HEK293T (cell line): Measurements from ENCODE around the gene JADE1.

Source experiments
- CTCF ChIA-PET: fragments of 350-600 bp; formaldehyde crosslinking; extraction: SDS; loops from one replicate; lab custom pipeline; 2021; ENCODE audit warnings: antibody characterized with exemption, inconsistent platforms; lab: Yijun Ruan, JAX
- POLR2A ChIA-PET: fragments of 350-600 bp; formaldehyde crosslinking; extraction: SDS; loops from one replicate; lab custom pipeline; 2020; ENCODE audit warnings: antibody characterized with exemption, inconsistent platforms; lab: Yijun Ruan, JAX
- DNase-seq: peaks from one replicate; pipeline ENCODE4 v3.0.0; 2012; ENCODE audit warnings: mixed read lengths; ENCODE audit errors: extremely low spot score
- ARNT ChIP-seq: fragments of 450-650 bp; IDR thresholded peaks from 2 replicates; pipeline ENCODE4 v1.6.1; 2017; ENCODE audit warnings: mild to moderate bottlenecking
- BHLHE40 ChIP-seq: fragments of 450-650 bp; IDR thresholded peaks from 2 replicates; pipeline ENCODE4 v1.6.1; 2016; ENCODE audit warnings: mild to moderate bottlenecking, moderate library complexity, borderline replicate concordance
- CTBP1 ChIP-seq: fragments of 450-650 bp; IDR thresholded peaks from 2 replicates; pipeline ENCODE4 v1.6.1; 2016; ENCODE audit warnings: borderline replicate concordance
- ELF4 ChIP-seq: fragments of 450-650 bp; IDR thresholded peaks from 2 replicates; pipeline ENCODE4 v1.6.1; 2017; ENCODE audit warnings: antibody characterized with exemption
- FOXA1 ChIP-seq: fragments of 450-650 bp; IDR thresholded peaks from 2 replicates; pipeline ENCODE4 v1.6.1; 2016; ENCODE audit warnings: mild to moderate bottlenecking
- FOXK2 ChIP-seq: fragments of 450-650 bp; IDR thresholded peaks from 2 replicates; pipeline ENCODE4 v1.6.1; 2016; ENCODE audit warnings: mild to moderate bottlenecking
- FOXM1 ChIP-seq: fragments of 450-650 bp; IDR thresholded peaks from 2 replicates; pipeline ENCODE4 v1.6.1; 2017; ENCODE audit warnings: mild to moderate bottlenecking, borderline replicate concordance
- HDGF ChIP-seq: fragments of 450-650 bp; IDR thresholded peaks from 2 replicates; pipeline ENCODE4 v1.6.1; 2017; ENCODE audit warnings: antibody characterized with exemption, borderline replicate concordance
- L3MBTL2 ChIP-seq: fragments of 450-650 bp; conservative IDR thresholded peaks from 2 replicates; pipeline ENCODE4 v1.6.1; 2016; ENCODE audit warnings: mild to moderate bottlenecking
- NFRKB ChIP-seq: fragments of 450-650 bp; IDR thresholded peaks from 2 replicates; pipeline ENCODE4 v1.6.1; 2016; ENCODE audit warnings: mild to moderate bottlenecking, moderate library complexity
- SP1 ChIP-seq: fragments of 450-650 bp; IDR thresholded peaks from 2 replicates; pipeline ENCODE4 v1.6.1; 2017
- SUZ12 ChIP-seq: fragments of 450-650 bp; IDR thresholded peaks from 2 replicates; pipeline ENCODE4 v1.6.1; 2016; ENCODE audit warnings: mild to moderate bottlenecking
- TARDBP ChIP-seq: fragments of 450-650 bp; IDR thresholded peaks from 2 replicates; pipeline ENCODE4 v1.6.1; 2016
- ZNF384 ChIP-seq: fragments of 450-650 bp; IDR thresholded peaks from 2 replicates; pipeline ENCODE4 v1.6.1; 2016
- TF ChIP-seq, protein P1 (sequence below): fragments of 450-650 bp; IDR thresholded peaks from 2 replicates; pipeline ENCODE4 v1.6.1; 2016

Gene JADE1

DNA sequence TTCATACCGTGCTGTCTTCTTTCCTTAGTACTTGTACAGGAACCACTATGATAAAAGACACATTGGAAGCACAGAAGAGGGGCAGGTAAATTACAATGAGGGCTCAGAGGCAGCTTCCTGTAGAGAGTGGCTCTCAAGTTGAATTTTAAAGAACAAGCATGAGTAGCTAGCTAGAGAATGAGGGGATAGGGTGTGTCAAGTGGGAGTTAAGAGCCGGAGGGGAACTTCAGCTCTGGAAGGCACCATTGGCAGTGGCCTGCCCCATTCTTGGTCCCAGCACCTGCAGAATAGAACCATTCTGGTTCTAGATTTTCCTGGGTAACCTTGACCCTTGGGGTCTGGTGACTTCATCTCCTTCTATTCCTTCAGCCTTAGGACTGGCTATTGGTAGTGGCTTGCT, 34.0 kb upstream of the JADE1 start:
- ChIA-PET CTCF (no interaction called here), POLR2A (no interaction called here)
- no peak for TF ChIP-seq HDGF
- TF ChIP-seq SUZ12: no peak
- TF ChIP-seq NFRKB: no peak
- no peak for TF ChIP-seq BHLHE40
- TF ChIP-seq, protein P1, sequence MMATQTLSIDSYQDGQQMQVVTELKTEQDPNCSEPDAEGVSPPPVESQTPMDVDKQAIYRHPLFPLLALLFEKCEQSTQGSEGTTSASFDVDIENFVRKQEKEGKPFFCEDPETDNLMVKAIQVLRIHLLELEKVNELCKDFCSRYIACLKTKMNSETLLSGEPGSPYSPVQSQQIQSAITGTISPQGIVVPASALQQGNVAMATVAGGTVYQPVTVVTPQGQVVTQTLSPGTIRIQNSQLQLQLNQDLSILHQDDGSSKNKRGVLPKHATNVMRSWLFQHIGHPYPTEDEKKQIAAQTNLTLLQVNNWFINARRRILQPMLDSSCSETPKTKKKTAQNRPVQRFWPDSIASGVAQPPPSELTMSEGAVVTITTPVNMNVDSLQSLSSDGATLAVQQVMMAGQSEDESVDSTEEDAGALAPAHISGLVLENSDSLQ: no peak
- TF ChIP-seq ELF4: no peak
- TF ChIP-seq CTBP1: no peak
- no peak for TF ChIP-seq L3MBTL2
- no peak for DNase-seq

DNA sequence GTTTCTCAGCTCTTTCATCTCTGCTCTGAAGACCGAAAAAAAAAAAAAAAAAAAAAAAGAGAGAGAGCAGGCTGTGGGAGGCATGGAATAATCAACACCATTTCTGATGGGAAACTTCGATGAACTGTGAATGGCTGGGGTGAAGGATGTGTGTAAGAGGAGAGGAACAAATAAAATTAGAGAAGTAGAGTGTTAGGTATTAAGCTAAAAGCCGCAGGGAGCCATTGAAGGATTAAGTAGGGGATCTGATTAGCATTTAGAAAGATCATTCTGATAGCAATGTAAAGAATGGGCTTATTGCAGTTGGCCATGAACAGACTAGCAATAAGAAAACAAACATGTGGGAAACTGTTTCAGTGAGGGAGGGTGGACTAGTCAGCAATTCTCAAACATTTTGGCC, 33.6 kb upstream of the JADE1 start:
- ChIA-PET CTCF (no interaction called here), POLR2A (no interaction called here)

DNA sequence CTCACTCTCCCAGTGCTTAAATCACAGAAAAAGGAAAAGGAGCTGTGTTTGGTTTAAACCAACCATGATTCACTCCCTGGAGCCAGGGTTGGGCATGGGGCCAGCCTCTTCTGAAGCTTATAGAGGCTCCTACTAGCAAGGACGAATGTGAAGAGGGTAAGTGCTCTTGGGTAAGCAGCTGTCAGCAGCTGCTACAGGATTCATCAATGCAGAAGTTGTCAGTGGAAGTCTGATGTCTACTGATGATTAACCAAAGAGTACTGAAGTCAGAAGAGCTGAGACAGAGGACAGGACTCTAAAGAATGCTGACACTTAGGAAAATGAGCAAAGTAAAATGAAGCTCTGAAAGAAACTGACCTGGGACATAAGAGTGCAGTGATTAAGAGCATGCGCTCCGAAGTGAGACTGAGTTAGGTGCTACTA, 32.7 kb upstream of the JADE1 start:
- no peak for DNase-seq

More for the DNA sequence above, 33.6 kb upstream of the JADE1 start:
- DNase-seq: no peak
- 0 out of 2 replicates have a peak, but pooled peaks have one; percentile 12 for TF ChIP-seq ZNF384
- no peak for TF ChIP-seq ARNT

DNA sequence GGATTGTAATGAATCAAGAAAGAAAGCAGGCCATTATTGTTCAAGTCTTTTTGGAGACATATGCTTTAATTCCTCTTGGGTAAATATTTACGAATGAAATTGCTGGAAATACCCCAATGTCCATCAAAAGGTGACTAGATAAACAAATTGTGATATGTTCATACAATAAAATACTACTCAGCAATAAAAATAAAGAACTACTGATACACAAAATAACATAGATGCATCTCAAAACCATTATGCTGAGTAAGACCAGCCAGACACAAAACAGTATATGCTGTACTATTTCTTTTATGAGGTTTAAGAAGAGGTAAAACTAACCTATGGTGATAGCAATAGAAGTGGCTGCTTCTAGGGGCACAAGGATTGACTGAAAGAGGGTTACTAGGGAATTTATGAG, 28.8 kb upstream of the JADE1 start:
- ChIA-PET CTCF (no interaction called here), POLR2A (interaction anchor here (0.5 kb wide), 1 partner anchor 214 kb away, joined by 3 read pairs; no protein-coding TSS in a partner anchor)
- DNase-seq: no peak
- TF ChIP-seq FOXK2 (no peak), ARNT (no peak), SUZ12 (no peak), FOXA1 (no peak), NFRKB (no peak), TARDBP (no peak), FOXM1 (no peak)

More for the DNA sequence above, 32.7 kb upstream of the JADE1 start:
- POLR2A ChIA-PET: no interaction called here
- CTCF ChIA-PET: interaction anchor here (0.6 kb wide), 1 partner anchor 11 kb away, joined by 4 read pairs; no protein-coding TSS in a partner anchor
- TF ChIP-seq ZNF384: no peak
- TF ChIP-seq NFRKB: no peak
- no peak for TF ChIP-seq FOXA1
- no peak for TF ChIP-seq CTBP1
- no peak for TF ChIP-seq TARDBP
- TF ChIP-seq SP1: no peak
- TF ChIP-seq, protein P1: no peak
- TF ChIP-seq SUZ12: no peak
- no peak for TF ChIP-seq FOXM1
- TF ChIP-seq FOXK2: no peak
- no peak for TF ChIP-seq HDGF
- TF ChIP-seq BHLHE40: no peak
- TF ChIP-seq L3MBTL2: no peak
- TF ChIP-seq ELF4: no peak

DNA sequence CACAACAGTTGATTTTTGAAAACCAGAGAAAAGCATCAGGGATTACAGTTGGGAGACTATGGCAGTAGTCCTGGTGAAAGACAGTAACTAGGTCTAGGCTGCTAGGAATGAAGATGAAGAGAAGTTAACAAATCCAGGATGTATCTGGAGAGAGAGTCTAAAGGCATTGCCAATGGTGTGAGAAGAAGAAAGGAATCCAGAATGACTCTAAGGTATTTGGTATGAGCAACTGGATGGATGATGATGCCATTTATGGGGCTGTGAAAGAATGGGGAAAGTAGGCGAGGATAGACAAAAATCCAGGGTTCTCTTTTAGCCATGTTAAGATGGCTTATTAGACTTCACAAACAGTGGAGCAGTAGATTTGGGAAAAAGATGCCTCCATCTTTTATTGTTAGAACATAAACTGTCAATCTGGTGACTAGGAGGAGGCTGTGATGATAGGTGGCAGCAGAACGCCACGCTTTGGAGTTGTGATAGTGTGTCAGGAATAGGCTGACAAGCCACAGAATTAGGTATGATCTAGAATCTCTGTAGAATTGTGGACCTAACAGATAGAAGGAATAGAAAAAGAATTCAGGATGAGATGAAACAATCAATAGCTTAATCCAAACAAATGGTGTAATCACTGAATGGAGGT, 27.3 kb upstream of the JADE1 start:
- DNase-seq: no peak
- TF ChIP-seq, protein P1: peak; percentile 53; the same call in 1 of the 2 replicates
- no peak for TF ChIP-seq SUZ12
- ChIA-PET POLR2A (no interaction called here), CTCF (no interaction called here)

DNA sequence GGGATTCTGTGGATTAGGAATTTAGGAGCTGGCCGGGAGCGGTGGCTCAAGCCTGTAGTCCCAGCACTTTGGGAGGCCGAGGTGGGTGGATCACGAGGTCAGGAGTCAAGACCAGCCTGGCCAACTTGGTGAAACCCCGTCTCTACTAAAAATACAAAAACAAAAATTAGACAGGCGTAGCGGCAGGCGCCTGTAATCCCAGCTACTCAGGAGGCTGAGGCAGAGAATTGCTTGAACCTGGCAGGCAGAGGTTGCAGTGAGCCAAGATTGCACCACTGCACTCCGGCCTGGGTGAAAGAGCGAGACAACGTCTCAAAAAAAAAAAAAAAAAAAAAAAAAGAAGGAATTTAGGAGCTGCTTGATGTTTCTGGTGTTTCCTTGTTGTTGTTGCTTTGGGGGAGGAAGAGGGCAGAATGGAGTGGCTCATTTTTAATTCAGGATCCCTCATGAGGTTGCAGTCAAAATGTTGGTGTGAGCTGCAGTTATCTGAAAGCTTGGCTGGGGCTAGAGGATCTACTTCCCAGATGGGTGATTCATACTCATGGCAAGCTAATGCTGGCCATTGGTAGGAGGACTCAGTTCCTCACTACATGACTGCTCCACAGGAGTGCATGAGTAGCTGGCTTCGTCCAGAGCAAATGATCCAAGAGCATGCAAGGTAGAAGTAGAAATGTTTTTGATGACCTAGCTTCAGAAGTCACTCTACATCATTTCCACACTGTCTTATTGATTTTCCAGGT, 26.5 kb upstream of the JADE1 start:
- CTCF ChIA-PET: no interaction called here
- TF ChIP-seq L3MBTL2 (no peak), NFRKB (no peak), BHLHE40 (no peak), FOXA1 (no peak), HDGF (no peak), ARNT (no peak), FOXM1 (no peak), FOXK2 (no peak), ELF4 (no peak)
- TF ChIP-seq, protein P1: no peak

More for the DNA sequence above, 26.5 kb upstream of the JADE1 start:
- POLR2A ChIA-PET: no interaction called here
- no peak for DNase-seq
